Stimulated activated CD8-positive, alpha-beta memory T cell treated with anti-CD3 and anti-CD28 coated beads, Interleukin-12 subunit alpha, Interleukin-12 subunit beta, amount 100 ng/mL, for 4 hours (primary cell): ENCODE results near the gene NELFCD.
"Not testable (repeated sequence)": the region's sequence is repeated elsewhere in the genome, so short reads cannot be mapped to it uniquely, and the experiment has no call there.

ENCODE experiments used
- DNase-seq: peaks from one replicate; pipeline ENCODE4 v3.0.0-alpha.2; 2020; ENCODE audit warnings: low read depth

The NELFCD gene

GRCh38 chr20:59025511-59025910 lies 44.5 kb downstream of the NELFCD start:
- DNase-seq, result no peak

- no peak for DNase-seq
These were observed 46.1 kb downstream of the NELFCD start for GRCh38 chr20:59026904-59027740.

GRCh38 chr20:59027741-59028320 lies 46.8 kb downstream of the NELFCD start:
- DNase-seq, result no peak

- no peak for DNase-seq
These were observed 47.8 kb downstream of the NELFCD start for GRCh38 chr20:59028812-59029211.

GRCh38 chr20:59030911-59031563 lies 50.0 kb downstream of the NELFCD start:
- no peak for DNase-seq

GRCh38 chr20:59031564-59032022 lies 50.5 kb downstream of the NELFCD start:
- no peak for DNase-seq

GRCh38 chr20:59032023-59032712 lies 51.1 kb downstream of the NELFCD start, which contains the start of gene ATP5F1E:
ATP5F1E (minus strand) TSS chr20:59032335; CDS start chr20:59032251, 84 bp downstream.
- peak; percentile 97 for DNase-seq

GRCh38 chr20:59032713-59033059 lies 51.6 kb downstream of the NELFCD start:
- DNase-seq, result no peak

- no peak for DNase-seq
These were observed 52.0 kb downstream of the NELFCD start for GRCh38 chr20:59033093-59033492.

- DNase-seq, result no peak
These were observed 52.6 kb downstream of the NELFCD start for GRCh38 chr20:59033616-59034165.

GRCh38 chr20:59035381-59035780 lies 54.3 kb downstream of the NELFCD start:
- DNase-seq, result no peak

- no peak for DNase-seq
These were observed 56.3 kb downstream of the NELFCD start for GRCh38 chr20:59037386-59037785.

GRCh38 chr20:59039233-59039632 lies 58.2 kb downstream of the NELFCD start:
- no peak for DNase-seq

- no peak for DNase-seq
These were observed 59.6 kb downstream of the NELFCD start for GRCh38 chr20:59040667-59041066.

- DNase-seq, result not testable (repeated sequence)
These were observed 60.4 kb downstream of the NELFCD start for GRCh38 chr20:59041487-59041886.

GRCh38 chr20:59042151-59042795 lies 61.2 kb downstream of the NELFCD start, which contains the start of gene PRELID3B:
PRELID3B (minus strand) TSS chr20:59042786; CDS start chr20:59042730, 56 bp downstream.
- no peak for DNase-seq

GRCh38 chr20:59042796-59043631 lies 62.0 kb downstream of the NELFCD start:
- peak; percentile 96 for DNase-seq

GRCh38 chr20:59043698-59044097 lies 62.6 kb downstream of the NELFCD start:
- no peak for DNase-seq

- DNase-seq, result no peak
These were observed 63.2 kb downstream of the NELFCD start for GRCh38 chr20:59044295-59044694.
